Hepatocyte (in vitro differentiated cells): ENCODE measurements around the gene MAP4.

Source experiments
- EZH2 ChIP-seq: fragments of 200-600 bp; sonication (generic); IDR thresholded peaks from 2 replicates; pipeline ENCODE4 v1.6.1; 2016; ENCODE audit warnings: antibody characterized with exemption, mild to moderate bottlenecking, borderline replicate concordance
- TF ChIP-seq, protein P1 (sequence below): fragments of 200-600 bp; sonication (generic); IDR thresholded peaks from 2 replicates; pipeline ENCODE4 v1.5.1; 2016; ENCODE audit warnings: antibody characterized with exemption, mild to moderate bottlenecking; ENCODE audit not compliant: poor library complexity

DNA sequence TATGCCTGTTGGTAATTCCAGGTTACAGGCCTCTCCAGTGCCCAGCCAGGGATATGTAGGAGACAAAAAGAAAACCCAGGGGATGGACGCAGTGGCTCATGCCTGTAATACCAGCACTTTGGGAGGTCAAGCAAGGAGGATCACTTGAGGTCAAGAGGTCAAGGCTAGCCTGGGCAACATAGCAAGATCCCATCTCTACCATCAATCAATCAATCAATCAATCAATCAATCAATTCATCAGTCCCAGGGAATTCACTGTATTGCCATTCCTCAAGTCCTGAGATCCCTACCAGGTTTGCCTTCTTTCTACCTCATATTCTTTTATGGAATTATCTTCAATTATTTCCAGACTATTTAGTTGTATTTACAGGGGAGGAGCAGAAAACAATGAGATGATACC, 131.0 kb downstream of the MAP4 start:
- TF ChIP-seq EZH2: no peak
- TF ChIP-seq, protein P1, sequence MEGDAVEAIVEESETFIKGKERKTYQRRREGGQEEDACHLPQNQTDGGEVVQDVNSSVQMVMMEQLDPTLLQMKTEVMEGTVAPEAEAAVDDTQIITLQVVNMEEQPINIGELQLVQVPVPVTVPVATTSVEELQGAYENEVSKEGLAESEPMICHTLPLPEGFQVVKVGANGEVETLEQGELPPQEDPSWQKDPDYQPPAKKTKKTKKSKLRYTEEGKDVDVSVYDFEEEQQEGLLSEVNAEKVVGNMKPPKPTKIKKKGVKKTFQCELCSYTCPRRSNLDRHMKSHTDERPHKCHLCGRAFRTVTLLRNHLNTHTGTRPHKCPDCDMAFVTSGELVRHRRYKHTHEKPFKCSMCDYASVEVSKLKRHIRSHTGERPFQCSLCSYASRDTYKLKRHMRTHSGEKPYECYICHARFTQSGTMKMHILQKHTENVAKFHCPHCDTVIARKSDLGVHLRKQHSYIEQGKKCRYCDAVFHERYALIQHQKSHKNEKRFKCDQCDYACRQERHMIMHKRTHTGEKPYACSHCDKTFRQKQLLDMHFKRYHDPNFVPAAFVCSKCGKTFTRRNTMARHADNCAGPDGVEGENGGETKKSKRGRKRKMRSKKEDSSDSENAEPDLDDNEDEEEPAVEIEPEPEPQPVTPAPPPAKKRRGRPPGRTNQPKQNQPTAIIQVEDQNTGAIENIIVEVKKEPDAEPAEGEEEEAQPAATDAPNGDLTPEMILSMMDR: no peak
